ENCODE measurements around the gene GOLGA3.

GRCh38 chr12:132719954-132720324 lies 108.7 kb downstream of the GOLGA3 start:
- TF ChIP-seq CTCF (IDR thresholded peaks at IDR 0.05; ENCODE audit: low read depth, low read length) (no peak), EZH2phosphoT487 (IDR thresholded peaks at IDR 0.05; ENCODE audit: low read depth) (no peak)

Measured in OCI-LY3 (cell line).